ENCODE measurements around the gene GRM5.
"Not testable (repeated sequence)": the region's sequence is repeated elsewhere in the genome, so short reads cannot be mapped to it uniquely, and the experiment has no call there.

GRM5 gene

DNA sequence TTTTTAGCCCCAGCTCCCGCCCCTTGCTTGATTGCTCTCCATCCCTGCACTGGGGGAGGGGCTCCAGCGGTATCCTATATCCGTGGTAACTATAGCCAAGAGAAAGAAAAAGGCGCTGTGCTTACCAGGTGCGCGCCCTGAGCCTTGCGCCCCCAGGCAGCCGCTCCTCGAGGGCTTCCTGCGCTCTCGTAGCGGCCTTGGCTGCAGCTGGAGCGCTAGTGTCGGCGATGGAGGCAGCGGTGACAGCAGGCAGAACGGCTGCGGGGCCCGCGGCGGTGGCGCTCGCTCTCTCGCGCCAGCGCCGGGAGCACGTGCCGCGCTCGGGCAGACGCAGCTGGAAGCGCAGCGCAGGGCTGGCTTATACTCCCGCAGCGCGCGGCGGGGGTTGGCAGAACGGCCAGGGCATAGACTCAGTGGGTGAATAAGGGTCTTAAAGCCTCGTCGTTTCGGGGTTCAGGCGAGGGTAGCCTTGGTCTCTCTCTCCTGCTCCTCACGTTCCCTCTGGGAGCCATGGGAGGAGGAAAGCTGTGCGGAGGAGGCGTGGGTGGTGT is at the start of gene GRM5:
TSS of gene GRM5 (minus strand) at position 332 of the 551 bp plus-strand sequence. CDS start 18,110 bp downstream, outside the sequence.
- DNase-seq = not testable (repeated sequence)

DNA sequence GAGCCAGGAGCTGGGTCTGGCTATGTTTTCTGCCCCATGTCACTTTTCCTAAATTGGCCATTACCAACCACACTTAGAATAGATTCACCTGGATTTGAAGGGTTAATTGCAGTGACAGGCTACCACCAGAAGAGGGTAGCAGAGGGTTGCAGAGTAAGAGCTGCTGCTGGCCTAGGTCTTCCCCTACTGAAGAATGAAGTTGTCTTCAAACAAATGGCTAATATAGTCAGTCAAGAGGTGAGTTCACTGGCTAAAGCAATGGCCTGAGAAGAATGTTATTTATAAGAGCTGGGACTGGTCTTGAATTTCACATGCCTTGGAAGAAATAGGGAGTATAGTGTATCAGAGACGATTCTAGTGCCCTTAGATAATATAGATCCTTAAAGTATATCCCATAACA is 32.2 kb upstream of the GRM5 start:
- peak; percentile 3 for DNase-seq

DNA sequence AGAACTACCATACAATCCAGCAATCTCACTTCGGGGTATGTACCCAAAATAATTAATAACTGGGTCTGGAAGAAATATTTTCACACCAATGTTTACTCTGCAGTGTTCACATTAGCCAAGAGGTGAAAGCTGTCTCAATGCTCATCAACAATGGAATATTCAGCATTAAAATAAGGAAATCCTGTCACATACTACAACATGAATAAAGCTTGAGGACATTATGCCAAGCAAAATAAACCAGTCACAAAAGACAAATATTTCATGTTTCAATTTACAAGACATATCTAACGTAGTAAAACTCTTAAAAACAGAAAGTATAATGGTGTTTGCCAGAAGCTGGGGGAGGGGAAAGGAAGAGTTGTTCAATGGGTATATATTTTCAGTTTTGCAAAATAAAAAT is 28.0 kb upstream of the GRM5 start:
- not testable (repeated sequence) for DNase-seq

GRCh38 chr11:89084951-89085350 is 19.2 kb upstream of the GRM5 start:
- DNase-seq = not testable (repeated sequence)

DNA sequence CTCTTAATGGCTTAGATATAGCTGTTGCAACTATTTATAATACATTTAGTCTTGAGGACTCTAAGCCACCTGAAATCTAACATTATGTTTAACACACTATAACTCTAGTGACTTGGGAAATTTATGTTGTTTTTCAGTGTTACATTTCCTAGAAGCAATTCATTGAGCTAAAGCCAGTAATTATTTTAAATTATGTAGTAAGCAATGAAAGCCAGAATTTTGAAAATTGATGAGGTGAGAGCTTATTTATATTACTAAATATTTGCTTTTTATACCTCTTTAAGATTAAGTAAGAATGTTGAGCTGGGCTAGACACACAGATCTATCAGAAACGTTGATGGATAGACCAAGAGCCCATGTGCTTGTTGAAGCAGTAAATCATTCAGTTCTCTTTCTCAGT is 5.1 kb upstream of the GRM5 start:
- not testable (repeated sequence) for DNase-seq

GRCh38 chr11:89067264-89067663 is 1.5 kb upstream of the GRM5 start:
- no peak for DNase-seq

DNA sequence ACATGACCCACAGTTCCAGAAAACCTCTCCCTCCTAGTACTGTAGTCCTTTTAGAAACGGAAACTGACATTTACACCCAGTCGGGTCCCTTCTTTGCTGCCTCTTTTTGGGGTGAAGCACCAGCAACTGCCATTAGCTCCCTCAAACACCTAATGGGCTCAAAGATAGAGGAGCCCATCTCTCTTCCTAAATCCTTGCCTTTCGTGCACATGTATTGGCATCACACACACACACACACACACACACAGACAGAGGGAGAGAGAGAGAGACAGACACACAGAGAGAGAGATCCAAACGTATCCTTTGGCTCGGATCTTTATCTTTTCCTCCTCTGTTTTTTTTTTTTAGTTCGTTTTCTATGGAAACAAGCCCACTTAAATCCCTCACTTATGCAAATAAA is 716 bp downstream of the GRM5 start:
- no peak for DNase-seq

GRCh38 chr11:89063481-89063951 is 2.3 kb downstream of the GRM5 start:
- not testable (repeated sequence) for DNase-seq

- DNase-seq = not testable (repeated sequence)
Observed at GRCh38 chr11:89062771-89063298, 2.9 kb downstream of the GRM5 start.

DNA sequence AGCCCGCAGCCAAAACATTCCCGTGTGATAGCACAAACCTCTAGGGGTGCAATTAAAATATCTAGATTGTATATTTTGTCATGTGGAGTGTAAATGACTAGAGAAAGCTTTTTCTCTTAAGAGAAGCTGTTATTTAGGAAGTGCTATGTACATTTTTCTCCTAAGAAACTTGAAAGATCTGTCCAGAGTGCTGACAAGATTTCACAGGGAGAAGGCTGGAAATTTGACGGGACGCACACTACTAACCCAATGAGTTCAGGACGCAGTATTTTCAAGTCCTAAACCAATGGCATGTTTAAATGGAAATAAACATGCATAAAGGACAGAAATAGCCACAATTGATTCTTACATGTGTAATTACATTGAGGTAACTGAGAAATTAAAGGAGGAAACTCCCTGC is 3.9 kb downstream of the GRM5 start:
- not testable (repeated sequence) for DNase-seq

DNA sequence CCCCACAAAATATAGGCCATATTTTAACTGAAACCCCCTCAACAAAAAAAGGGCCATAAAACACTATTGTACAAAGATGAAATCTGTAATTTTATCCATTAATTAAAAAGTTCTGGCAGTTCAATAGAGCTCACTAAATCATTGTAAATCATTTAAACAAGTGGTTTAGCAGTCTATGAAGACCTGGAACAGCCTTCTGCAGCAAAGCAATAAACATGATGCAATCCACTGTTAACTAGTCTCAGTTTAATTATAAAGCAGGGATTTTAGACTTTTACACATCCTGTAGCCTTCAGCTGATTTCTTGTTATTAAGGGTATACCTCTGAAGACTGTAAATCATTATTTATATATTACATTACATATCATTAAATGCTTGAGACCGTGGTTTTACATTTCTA is 8.4 kb downstream of the GRM5 start:
- DNase-seq = not testable (repeated sequence)

GRCh38 chr11:89052220-89052619 is 13.6 kb downstream of the GRM5 start:
- no peak for DNase-seq

GRCh38 chr11:89047159-89047558 is 18.6 kb downstream of the GRM5 start:
- not testable (repeated sequence) for DNase-seq

DNA sequence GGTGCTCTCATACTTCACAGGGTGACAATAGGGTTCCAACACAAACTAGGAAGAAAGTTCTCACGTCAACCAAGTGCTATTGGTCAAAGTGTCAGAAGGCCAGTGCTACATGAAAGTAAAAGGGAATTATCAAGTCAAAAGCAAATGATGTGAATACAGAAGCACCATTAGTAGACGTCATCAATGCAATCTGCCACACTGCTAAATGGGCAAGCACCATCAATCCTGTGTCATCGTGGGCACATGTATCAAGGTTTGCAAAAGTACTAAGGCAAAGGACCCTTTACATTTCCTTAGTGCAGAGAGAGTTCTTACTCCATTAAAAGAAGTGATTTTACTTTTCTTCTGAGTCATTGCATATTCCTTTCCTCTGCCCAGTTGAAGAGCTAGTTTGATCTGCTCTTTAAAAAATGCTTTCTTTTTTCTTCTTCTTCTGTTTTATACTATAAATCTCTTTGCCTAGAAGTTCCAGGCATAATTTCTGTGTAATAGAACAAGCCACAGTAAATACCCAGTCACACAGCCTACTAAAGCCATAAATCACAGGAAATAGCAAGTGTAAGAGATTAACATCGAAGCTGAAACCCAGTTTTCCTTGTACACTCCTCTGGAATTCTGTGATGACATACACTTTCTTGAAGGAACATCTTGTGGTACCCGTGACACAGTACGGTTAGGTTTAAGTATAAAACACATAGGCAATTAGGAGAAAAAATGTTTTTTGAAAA is 21.8 kb downstream of the GRM5 start:
- DNase-seq = not testable (repeated sequence)

GRCh38 chr11:89029671-89030070 is 36.1 kb downstream of the GRM5 start:
- not testable (repeated sequence) for DNase-seq

DNA sequence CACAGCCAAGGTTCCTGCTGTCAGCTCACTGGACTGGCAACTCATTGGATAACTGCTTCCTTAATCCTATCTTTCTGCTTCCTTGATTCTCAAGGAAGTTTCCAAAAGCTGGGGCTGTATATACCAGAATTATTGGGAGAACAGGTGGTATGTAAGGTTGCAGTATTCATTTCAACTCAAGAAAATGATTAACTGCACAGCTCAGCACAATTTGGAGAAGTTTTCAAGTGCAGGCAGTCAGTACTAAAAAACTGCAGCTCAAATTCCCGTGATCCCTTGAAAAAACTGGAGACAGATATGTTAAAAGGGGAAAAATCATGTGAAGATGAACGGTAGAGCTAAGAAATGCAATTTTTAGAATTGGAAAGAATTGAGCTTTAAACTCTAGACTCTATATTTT is 44.4 kb downstream of the GRM5 start:
- no peak for DNase-seq

GRCh38 chr11:89019827-89020547 is 45.8 kb downstream of the GRM5 start:
- not testable (repeated sequence) for DNase-seq

DNA sequence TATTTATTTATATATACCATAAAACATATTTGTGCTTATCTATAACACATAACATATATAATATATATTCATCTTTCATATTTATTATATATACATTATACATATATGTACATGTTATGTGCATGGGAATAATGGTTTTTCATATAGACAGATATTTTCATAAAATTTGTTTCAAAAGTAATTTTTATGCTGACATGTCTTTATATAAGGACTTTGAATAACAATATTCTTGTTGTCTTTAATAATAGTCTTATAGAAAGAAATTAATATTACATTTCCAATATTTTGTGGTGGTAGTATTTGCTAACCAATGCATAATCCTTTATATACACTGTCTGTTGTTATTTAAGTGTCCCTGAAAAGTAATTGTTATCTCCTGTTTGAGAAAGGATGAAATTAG is 49.6 kb downstream of the GRM5 start:
- DNase-seq = no peak

DNA sequence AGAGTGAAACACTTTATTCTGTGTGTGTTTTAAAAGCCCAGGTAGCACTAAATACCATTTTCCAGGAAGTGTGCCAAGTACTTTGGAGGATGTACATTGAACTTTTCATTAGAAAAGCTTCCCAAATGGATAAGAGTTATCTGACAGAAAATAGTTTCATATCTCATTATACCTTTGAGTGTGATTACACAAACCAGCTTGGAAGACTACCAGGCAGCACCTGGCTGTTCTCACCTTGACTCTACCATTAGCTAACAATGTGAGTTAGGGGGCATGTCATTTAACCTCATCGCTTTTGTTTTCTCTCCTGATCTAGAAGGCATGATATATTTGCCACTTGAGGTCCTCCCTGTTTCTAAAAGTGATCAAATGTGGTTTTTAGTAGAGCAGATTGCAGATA is 50.2 kb downstream of the GRM5 start:
- DNase-seq = no peak

GRCh38 chr11:89000852-89001251 is 64.9 kb downstream of the GRM5 start:
- not testable (repeated sequence) for DNase-seq

- DNase-seq = no peak
Observed at GRCh38 chr11:88979641-88980040, 86.1 kb downstream of the GRM5 start.

GRCh38 chr11:88978992-88979391 is 86.8 kb downstream of the GRM5 start:
- DNase-seq = not testable (repeated sequence)

- not testable (repeated sequence) for DNase-seq
Observed at GRCh38 chr11:88975441-88975840, 90.3 kb downstream of the GRM5 start.

- DNase-seq = no peak
Observed at GRCh38 chr11:88972210-88972609, 93.6 kb downstream of the GRM5 start.
